Upper lobe of left lung (tissue), 4 donors: ENCODE results near the gene CASQ2.

ENCODE experiments used
- CTCF ChIP-seq, 6 experiments: fragments of 450-650 bp in 4 of 6; fragments of 200-600 bp in 2 of 6; sonication (generic) in 2 of 6; IDR thresholded peaks; one replicate each; pipeline ENCODE4 v1.5.1; 2016 to 2019; ENCODE audit warnings: antibody characterized with exemption in 6 of 6
- EP300 ChIP-seq, 4 donors: sonication (generic); formaldehyde crosslinking; IDR thresholded peaks; one replicate each; pipeline ENCODE4 v1.5.1; 2017; ENCODE audit warnings: antibody characterized with exemption in 4 of 4, control low read depth in 2 of 4
- POLR2A ChIP-seq, 4 donors: fragments of 450-650 bp; IDR thresholded peaks; one replicate each; pipeline ENCODE4 v1.5.1; 2016 to 2017; ENCODE audit warnings: antibody characterized with exemption in 4 of 4, mild to moderate bottlenecking in 2 of 4
- POLR2AphosphoS5 ChIP-seq, 2 donors: sonication (generic); formaldehyde crosslinking; IDR thresholded peaks; one replicate each; pipeline ENCODE4 v1.5.1; 2017; ENCODE audit warnings: antibody characterized with exemption in 2 of 2

- TF ChIP-seq CTCF (IDR thresholded peaks at IDR 0.05) (no peak), POLR2AphosphoS5 (IDR thresholded peaks at IDR 0.05) (no peak), EP300 (IDR thresholded peaks at IDR 0.05) (no peak), POLR2A (IDR thresholded peaks at IDR 0.05) (no peak)
Measured at GRCh38 chr1:115682792-115683191, 85.7 kb downstream of the CASQ2 start.
